DOHH2 (cell line): ENCODE data around the gene ZDHHC13.

Source experiments
- H3F3A ChIP-seq: fragments of 200-600 bp; sonication (generic), shearing (Covaris generic); 2 replicates; pipeline ENCODE4 v1.6.0; 2016; ENCODE audit warnings: antibody characterized with exemption, mild to moderate bottlenecking; ENCODE audit not compliant: control insufficient read depth, insufficient read depth
- H3K27ac ChIP-seq: fragments of 200-600 bp; sonication (generic); 2 replicates; pipeline ENCODE4 v1.5.1; 2014; ENCODE audit warnings: low read depth, mild to moderate bottlenecking, low read length, moderate library complexity
- H3K27me3 ChIP-seq: fragments of 200-600 bp; sonication (generic); 2 replicates; pipeline ENCODE4 v1.6.1; 2014; ENCODE audit warnings: mild to moderate bottlenecking, low read length, mixed read lengths; ENCODE audit not compliant: control insufficient read depth
- H3K36me3 ChIP-seq: fragments of 200-600 bp; sonication (generic); 2 replicates; pipeline ENCODE4 v1.6.1; 2014; ENCODE audit warnings: mild to moderate bottlenecking, low read length, moderate library complexity, mixed read lengths; ENCODE audit not compliant: control insufficient read depth
- H3K4me1 ChIP-seq: fragments of 200-600 bp; sonication (generic); 2 replicates; pipeline ENCODE4 v1.6.1; 2014; ENCODE audit warnings: mild to moderate bottlenecking, low read length, mixed read lengths; ENCODE audit not compliant: control insufficient read depth
- H3K4me2 ChIP-seq: fragments of 200-600 bp; sonication (generic); 2 replicates; pipeline ENCODE4 v1.6.0; 2014; ENCODE audit warnings: mild to moderate bottlenecking, low read length, moderate library complexity
- H3K4me3 ChIP-seq: fragments of 200-600 bp; sonication (generic); 2 replicates; pipeline ENCODE4 v1.5.1; 2014; ENCODE audit warnings: mild to moderate bottlenecking, low read length, mixed read lengths
- H3K79me2 ChIP-seq: fragments of 200-600 bp; sonication (generic); 2 replicates; pipeline ENCODE4 v1.6.1; 2014; ENCODE audit warnings: mild to moderate bottlenecking, low read length, mixed read lengths; ENCODE audit not compliant: control insufficient read depth
- H3K9me2 ChIP-seq: fragments of 200-600 bp; sonication (generic); replicated peaks from 2 replicates; pipeline ENCODE4 v1.6.1; 2014; ENCODE audit warnings: mild to moderate bottlenecking, low read length, mixed read lengths; ENCODE audit not compliant: control insufficient read depth
- H3K9me3 ChIP-seq: fragments of 200-600 bp; sonication (generic); 2 replicates; pipeline ENCODE4 v1.6.1; 2014; ENCODE audit warnings: antibody characterized with exemption, low read length, mixed read lengths; ENCODE audit not compliant: control insufficient read depth, insufficient read depth
- H4K20me1 ChIP-seq: fragments of 200-600 bp; sonication (generic); 2 replicates; pipeline ENCODE4 v1.6.0; 2014; ENCODE audit warnings: low read depth, mild to moderate bottlenecking, antibody characterized with exemption, low read length, moderate library complexity; ENCODE audit not compliant: control insufficient read depth, insufficient read depth
- EZH2phosphoT487 ChIP-seq: fragments of 200-600 bp; sonication (generic); IDR thresholded peaks from 2 replicates; pipeline ENCODE4 v1.6.1; 2017; ENCODE audit warnings: borderline replicate concordance, mild to moderate bottlenecking, antibody characterized with exemption, low read length, moderate library complexity, mixed read lengths
- TF ChIP-seq, protein P1 (sequence below): fragments of 200-600 bp; sonication (generic); IDR thresholded peaks from one replicate; pipeline ENCODE4 v1.5.1; 2014; ENCODE audit warnings: antibody characterized with exemption, mild to moderate bottlenecking, low read depth, low read length; ENCODE audit not compliant: poor library complexity, severe bottlenecking

The ZDHHC13 gene

DNA sequence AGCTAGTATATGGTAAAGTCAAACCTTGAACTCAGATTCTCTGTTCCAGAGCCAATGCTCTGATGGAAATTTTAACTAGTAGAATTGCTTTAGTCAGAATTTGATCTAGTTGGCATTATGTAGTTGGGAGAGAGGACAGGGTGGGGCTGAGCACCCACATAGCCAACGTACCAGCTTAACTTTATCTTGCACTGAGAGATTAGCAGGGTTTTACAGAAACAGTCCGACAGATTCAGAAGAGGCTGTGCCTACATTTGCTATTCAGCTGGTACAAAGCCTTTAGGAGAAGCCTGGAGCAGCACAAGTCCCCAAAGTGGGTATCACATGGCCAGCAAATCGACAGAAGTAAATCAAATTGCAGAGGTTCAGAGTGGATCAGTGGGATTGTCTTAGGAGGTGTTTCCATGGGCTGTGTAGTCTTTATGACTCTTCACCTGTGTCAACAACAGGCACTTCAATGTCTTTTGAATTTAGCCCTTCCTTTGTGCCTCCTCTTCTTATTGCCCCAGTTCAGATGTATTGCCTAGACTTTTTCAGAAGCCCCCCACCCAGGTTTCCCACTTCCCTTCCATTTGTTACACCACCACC lies 92.1 kb downstream of the ZDHHC13 start:
- peaks cover 33% of the 10 kb centered on the region for H3K27me3 ChIP-seq
- H4K20me1 ChIP-seq: no peaks in the 10 kb centered on the region

DNA sequence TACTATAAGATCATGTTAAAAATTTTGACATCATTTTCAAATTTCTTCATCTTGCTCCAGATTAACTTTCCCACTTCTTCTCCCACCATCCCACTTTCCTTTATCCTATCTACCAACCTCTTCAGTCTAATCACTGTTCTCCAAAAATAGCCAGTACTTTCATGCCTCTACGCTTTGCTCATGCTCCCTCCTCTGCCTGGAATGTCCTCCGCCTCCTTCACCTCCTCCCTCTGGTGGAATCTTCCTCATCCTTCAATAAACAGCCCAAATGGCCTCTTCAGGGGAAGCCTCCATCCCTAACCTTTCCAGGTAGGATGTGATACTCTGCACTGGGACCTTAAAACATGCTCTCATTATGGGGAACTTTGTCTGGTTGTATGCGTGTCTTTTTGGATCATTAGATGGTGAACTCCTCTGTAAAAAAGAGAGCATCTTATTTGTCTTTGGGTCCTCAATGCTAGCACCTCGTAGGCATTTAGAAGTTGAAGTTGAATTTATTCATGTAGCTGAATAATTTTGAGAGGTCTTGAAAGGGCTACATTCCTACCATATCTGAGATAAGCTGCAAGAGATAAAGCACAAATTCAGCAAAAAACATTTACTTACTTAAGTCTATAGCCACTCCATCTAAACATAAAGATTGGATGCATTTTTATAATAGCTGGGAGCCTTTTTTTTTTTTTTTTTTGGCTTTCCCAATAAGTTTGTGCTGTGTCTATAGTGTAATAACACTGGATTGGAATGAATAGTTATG lies 92.8 kb downstream of the ZDHHC13 start:
- H3K9me2 ChIP-seq: no peaks in the 10 kb centered on the region
- no peaks in the 10 kb centered on the region for H3K79me2 ChIP-seq
- H3K4me3 ChIP-seq: no peak overlapping the region
- no peak overlapping the region for H3K27ac ChIP-seq
- TF ChIP-seq EZH2phosphoT487: no peak
- TF ChIP-seq, protein P1, sequence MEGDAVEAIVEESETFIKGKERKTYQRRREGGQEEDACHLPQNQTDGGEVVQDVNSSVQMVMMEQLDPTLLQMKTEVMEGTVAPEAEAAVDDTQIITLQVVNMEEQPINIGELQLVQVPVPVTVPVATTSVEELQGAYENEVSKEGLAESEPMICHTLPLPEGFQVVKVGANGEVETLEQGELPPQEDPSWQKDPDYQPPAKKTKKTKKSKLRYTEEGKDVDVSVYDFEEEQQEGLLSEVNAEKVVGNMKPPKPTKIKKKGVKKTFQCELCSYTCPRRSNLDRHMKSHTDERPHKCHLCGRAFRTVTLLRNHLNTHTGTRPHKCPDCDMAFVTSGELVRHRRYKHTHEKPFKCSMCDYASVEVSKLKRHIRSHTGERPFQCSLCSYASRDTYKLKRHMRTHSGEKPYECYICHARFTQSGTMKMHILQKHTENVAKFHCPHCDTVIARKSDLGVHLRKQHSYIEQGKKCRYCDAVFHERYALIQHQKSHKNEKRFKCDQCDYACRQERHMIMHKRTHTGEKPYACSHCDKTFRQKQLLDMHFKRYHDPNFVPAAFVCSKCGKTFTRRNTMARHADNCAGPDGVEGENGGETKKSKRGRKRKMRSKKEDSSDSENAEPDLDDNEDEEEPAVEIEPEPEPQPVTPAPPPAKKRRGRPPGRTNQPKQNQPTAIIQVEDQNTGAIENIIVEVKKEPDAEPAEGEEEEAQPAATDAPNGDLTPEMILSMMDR: no peak
- no peaks in the 10 kb centered on the region for H3K9me3 ChIP-seq
- no peaks in the 10 kb centered on the region for H3K36me3 ChIP-seq
- H3K27me3 ChIP-seq: peaks cover 37% of the 10 kb centered on the region
- H3F3A ChIP-seq: no peaks in the 10 kb centered on the region
- no peak overlapping the region for H3K4me2 ChIP-seq
- no peaks in the 10 kb centered on the region for H3K4me1 ChIP-seq
- no peaks in the 10 kb centered on the region for H4K20me1 ChIP-seq

More for the DNA sequence above, 92.1 kb downstream of the ZDHHC13 start:
- TF ChIP-seq EZH2phosphoT487: no peak
- TF ChIP-seq, protein P1: no peak
- no peaks in the 10 kb centered on the region for H3K4me1 ChIP-seq
- no peaks in the 10 kb centered on the region for H3K9me3 ChIP-seq
- no peak overlapping the region for H3K4me2 ChIP-seq
- no peak overlapping the region for H3K4me3 ChIP-seq
- no peaks in the 10 kb centered on the region for H3K79me2 ChIP-seq
- no peaks in the 10 kb centered on the region for H3F3A ChIP-seq
- no peak overlapping the region for H3K27ac ChIP-seq
- no peaks in the 10 kb centered on the region for H3K36me3 ChIP-seq
- H3K9me2 ChIP-seq: no peaks in the 10 kb centered on the region

DNA sequence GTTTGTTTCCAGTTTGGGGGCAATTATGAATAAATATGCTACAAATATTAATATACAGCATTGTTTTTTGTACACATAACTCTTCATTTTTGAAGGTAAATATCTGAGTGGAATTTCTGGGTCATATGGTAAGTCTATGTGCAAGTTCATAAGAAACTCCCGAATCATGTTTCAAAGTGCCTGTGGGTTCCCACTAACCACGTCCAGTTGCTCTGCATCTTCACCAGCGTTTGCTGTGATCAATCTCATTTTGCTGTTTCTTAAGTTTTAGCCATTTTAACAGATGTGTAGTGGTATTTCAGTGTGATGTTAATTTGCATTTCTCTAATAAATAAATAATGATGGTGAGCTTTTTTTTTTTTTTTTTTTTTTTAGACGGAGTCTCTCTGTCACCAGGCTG lies 99.1 kb downstream of the ZDHHC13 start:
- H3K36me3 ChIP-seq: no peaks in the 10 kb centered on the region
- H3F3A ChIP-seq: peaks cover 2% of the 10 kb centered on the region
- H4K20me1 ChIP-seq: no peaks in the 10 kb centered on the region
- TF ChIP-seq EZH2phosphoT487: no peak
- TF ChIP-seq, protein P1: no peak
- H3K27ac ChIP-seq: no peak overlapping the region
- no peaks in the 10 kb centered on the region for H3K79me2 ChIP-seq
- H3K9me2 ChIP-seq: no peaks in the 10 kb centered on the region
- H3K4me2 ChIP-seq: no peak overlapping the region
- peaks cover 18% of the 10 kb centered on the region for H3K27me3 ChIP-seq
- H3K9me3 ChIP-seq: no peaks in the 10 kb centered on the region
- H3K4me3 ChIP-seq: no peak overlapping the region
- no peaks in the 10 kb centered on the region for H3K4me1 ChIP-seq
